SK-N-SH treated with all-trans-retinoic acid at 6 μM for 48 hours (cell line): ENCODE results near the gene SIK3.

Source experiments
- BACH2 ChIP-seq: fragments of 250-450 bp; sonication (Bioruptor Pico); IDR thresholded peaks from 2 replicates; pipeline ENCODE4 v1.9.0; 2021; ENCODE audit warnings: mild to moderate bottlenecking, borderline replicate concordance
- CREB5 ChIP-seq: fragments of 250-450 bp; sonication (Bioruptor Pico); IDR thresholded peaks from 2 replicates; pipeline ENCODE4 v1.5.1; 2020; ENCODE audit warnings: low read depth, mild to moderate bottlenecking, moderate library complexity
- CSRNP3 ChIP-seq: fragments of 250-450 bp; sonication (Bioruptor Pico); IDR thresholded peaks from 2 replicates; pipeline ENCODE4 v1.5.1; 2021; ENCODE audit warnings: mild to moderate bottlenecking, moderate library complexity
- ESRRG ChIP-seq: fragments of 250-450 bp; sonication (Bioruptor Pico); IDR thresholded peaks from 2 replicates; pipeline ENCODE4 v1.6.1; 2021; ENCODE audit warnings: mild to moderate bottlenecking
- GLIS3 ChIP-seq: fragments of 250-450 bp; sonication (Bioruptor Pico); IDR thresholded peaks from 2 replicates; pipeline ENCODE4 v1.5.0; 2020; ENCODE audit warnings: mild to moderate bottlenecking, moderate library complexity
- OSR1 ChIP-seq: fragments of 250-450 bp; sonication (Bioruptor Pico); IDR thresholded peaks from 2 replicates; pipeline ENCODE4 v1.8.0; 2022; ENCODE audit warnings: moderate library complexity, mild to moderate bottlenecking, inconsistent platforms
- TSHZ2 ChIP-seq: fragments of 250-450 bp; sonication (Bioruptor Pico); IDR thresholded peaks from 2 replicates; pipeline ENCODE4 v1.5.0; 2020; ENCODE audit warnings: mild to moderate bottlenecking, moderate library complexity
- ZFP30 ChIP-seq: fragments of 450-650 bp; formaldehyde crosslinking; IDR thresholded peaks from 2 replicates; pipeline ENCODE4 v1.5.0; 2022; ENCODE audit warnings: mild to moderate bottlenecking, moderate library complexity
- ZNF565 ChIP-seq: fragments of 450-650 bp; formaldehyde crosslinking; conservative IDR thresholded peaks from 2 replicates; pipeline ENCODE4 v1.5.0; 2020; ENCODE audit warnings: low read depth, mild to moderate bottlenecking, moderate library complexity
- ZNF8 ChIP-seq: fragments of 450-650 bp; formaldehyde crosslinking; IDR thresholded peaks from 2 replicates; pipeline ENCODE4 v1.5.0; 2020; ENCODE audit warnings: mild to moderate bottlenecking, moderate library complexity
- TF ChIP-seq, protein P1 (sequence below): fragments of 250-450 bp; sonication (Bioruptor Pico); IDR thresholded peaks from 2 replicates; pipeline ENCODE4 v1.8.0; 2020; ENCODE audit warnings: mild to moderate bottlenecking, moderate library complexity, borderline replicate concordance

- TF ChIP-seq TSHZ2 (CRISPR knock-in tag) (no peak), OSR1 (CRISPR knock-in tag) (no peak), ZNF565 (CRISPR knock-in tag) (no peak), GLIS3 (CRISPR knock-in tag) (no peak), CSRNP3 (CRISPR knock-in tag) (no peak), CREB5 (CRISPR knock-in tag) (no peak), BACH2 (CRISPR knock-in tag) (no peak), ZNF8 (CRISPR knock-in tag) (no peak), ESRRG (CRISPR knock-in tag) (no peak), ZFP30 (CRISPR knock-in tag) (no peak)
- TF ChIP-seq, protein P1, sequence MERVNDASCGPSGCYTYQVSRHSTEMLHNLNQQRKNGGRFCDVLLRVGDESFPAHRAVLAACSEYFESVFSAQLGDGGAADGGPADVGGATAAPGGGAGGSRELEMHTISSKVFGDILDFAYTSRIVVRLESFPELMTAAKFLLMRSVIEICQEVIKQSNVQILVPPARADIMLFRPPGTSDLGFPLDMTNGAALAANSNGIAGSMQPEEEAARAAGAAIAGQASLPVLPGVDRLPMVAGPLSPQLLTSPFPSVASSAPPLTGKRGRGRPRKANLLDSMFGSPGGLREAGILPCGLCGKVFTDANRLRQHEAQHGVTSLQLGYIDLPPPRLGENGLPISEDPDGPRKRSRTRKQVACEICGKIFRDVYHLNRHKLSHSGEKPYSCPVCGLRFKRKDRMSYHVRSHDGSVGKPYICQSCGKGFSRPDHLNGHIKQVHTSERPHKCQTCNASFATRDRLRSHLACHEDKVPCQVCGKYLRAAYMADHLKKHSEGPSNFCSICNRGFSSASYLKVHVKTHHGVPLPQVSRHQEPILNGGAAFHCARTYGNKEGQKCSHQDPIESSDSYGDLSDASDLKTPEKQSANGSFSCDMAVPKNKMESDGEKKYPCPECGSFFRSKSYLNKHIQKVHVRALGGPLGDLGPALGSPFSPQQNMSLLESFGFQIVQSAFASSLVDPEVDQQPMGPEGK (CRISPR knock-in tag): no peak
Measured at GRCh38 chr11:117121176-117121575, 22.9 kb upstream of the SIK3 start.
